HG03378 (cell line): ENCODE results near the gene RPL21.
"Not testable (repeated sequence)": the region's sequence is repeated elsewhere in the genome, so short reads cannot be mapped to it uniquely, and the experiment has no call there.

Experiments
- ATAC-seq: cut with Tn5 transposase; IDR thresholded peaks from one replicate; pipeline ENCODE4 v1.9.1; 2021; ENCODE audit warnings: mild to moderate bottlenecking, moderate library complexity; ENCODE audit not compliant: unreplicated experiment

RPL21 gene

GRCh38 chr13:27283906-27284493, 32.6 kb downstream of the RPL21 start:
- no peak for ATAC-seq

GRCh38 chr13:27288392-27288791, 37.0 kb downstream of the RPL21 start:
- ATAC-seq = no peak

GRCh38 chr13:27289011-27289665, 37.8 kb downstream of the RPL21 start:
- ATAC-seq = no peak

GRCh38 chr13:27290715-27291114, 39.4 kb downstream of the RPL21 start:
- ATAC-seq = no peak

GRCh38 chr13:27291967-27292366, 40.6 kb downstream of the RPL21 start:
- not testable (repeated sequence) for ATAC-seq

GRCh38 chr13:27293076-27293691, 41.8 kb downstream of the RPL21 start:
- ATAC-seq = no peak

GRCh38 chr13:27293873-27294515, 42.6 kb downstream of the RPL21 start:
- ATAC-seq = no peak

- ATAC-seq = no peak
These were observed 43.7 kb downstream of the RPL21 start for GRCh38 chr13:27295096-27295495.

- ATAC-seq = no peak
These were observed 44.3 kb downstream of the RPL21 start for GRCh38 chr13:27295660-27296059.

GRCh38 chr13:27296496-27296895, 45.1 kb downstream of the RPL21 start:
- ATAC-seq = no peak

GRCh38 chr13:27298849-27299248, 47.5 kb downstream of the RPL21 start:
- ATAC-seq = no peak

GRCh38 chr13:27300406-27300805, 49.0 kb downstream of the RPL21 start:
- ATAC-seq = not testable (repeated sequence)

GRCh38 chr13:27300941-27301586, 49.7 kb downstream of the RPL21 start:
- no peak for ATAC-seq

GRCh38 chr13:27302643-27303262, 51.4 kb downstream of the RPL21 start:
- no peak for ATAC-seq

GRCh38 chr13:27304099-27304498, 52.7 kb downstream of the RPL21 start:
- ATAC-seq = no peak

GRCh38 chr13:27304611-27305010, 53.3 kb downstream of the RPL21 start:
- ATAC-seq = no peak
